NCI-H146 treated with DMSO at 0.1 percent for 48 hours (cell line): ENCODE data around the gene ASTN2.

Source experiments
- DNase-seq: peaks from one replicate; lab custom pipeline; 2025; ENCODE audit not compliant: unreplicated experiment; lab: John Stamatoyannopoulos, UW

ASTN2 gene

DNA sequence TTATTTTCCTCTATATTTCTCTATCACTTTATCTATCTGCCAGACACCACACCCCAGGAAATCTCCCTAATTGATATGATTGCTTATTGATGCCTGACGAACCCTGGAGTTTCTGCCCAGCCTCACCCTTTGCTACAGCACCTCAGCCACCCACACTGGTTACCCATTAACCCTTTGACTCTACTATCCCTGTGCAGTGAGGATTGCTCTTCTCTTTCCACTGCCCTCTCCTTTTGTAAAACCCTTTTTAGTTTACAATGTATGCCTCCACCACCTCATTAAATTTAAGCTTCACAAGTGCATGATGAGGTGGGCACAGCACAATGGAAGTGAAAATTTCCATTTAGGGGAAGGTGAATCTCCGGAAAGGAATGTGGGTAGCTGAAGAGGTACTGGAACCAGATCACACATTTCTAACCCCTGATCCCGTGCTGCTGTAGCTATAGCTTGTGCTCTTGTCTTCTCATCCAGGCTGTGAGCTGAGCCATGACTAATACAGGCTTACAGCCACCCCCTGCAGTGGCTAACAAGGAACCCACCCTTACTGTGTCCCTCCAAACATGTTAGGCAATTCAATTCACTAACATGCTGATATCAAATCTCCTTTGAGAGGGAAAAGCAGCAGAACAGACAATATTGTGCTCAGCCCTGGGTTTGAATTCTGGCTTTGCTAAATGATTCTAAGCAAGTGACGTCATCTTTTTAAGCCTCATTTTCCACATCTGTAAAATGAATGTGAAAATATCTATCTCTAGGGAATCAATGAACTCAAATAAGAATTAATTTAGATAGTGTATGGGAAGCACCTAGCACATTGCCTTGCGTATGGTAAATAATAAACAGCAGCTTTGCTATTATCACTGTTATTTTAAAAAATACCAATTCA is 914.6 kb downstream of the ASTN2 start:
- DNase-seq: no peak

- DNase-seq: no peak
Measured at GRCh38 chr9:116499434-116499833, 915.4 kb downstream of the ASTN2 start.

GRCh38 chr9:116497095-116497890 is 917.6 kb downstream of the ASTN2 start:
- no peak for DNase-seq

GRCh38 chr9:116496167-116496566 is 918.7 kb downstream of the ASTN2 start:
- no peak for DNase-seq

DNA sequence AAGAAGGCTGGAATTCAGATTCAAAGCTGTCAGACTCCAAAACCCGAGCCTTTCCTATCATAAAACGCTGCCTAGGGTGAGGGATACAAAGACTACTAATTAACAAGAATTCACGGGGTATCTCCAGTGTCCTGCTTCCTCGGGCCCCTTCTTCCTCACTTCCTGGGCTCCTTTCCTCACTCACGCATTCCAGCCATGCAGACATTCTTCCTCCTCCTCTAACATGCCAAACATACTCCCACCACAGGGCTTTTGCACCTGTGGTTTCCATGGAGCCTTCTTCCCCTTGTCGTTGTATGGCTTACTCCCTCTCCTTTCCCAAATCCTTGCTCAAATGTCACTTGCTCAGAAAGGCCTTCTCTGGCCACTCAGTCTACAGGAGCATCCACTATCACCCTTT is 919.1 kb downstream of the ASTN2 start:
- DNase-seq: no peak

- no peak for DNase-seq
Measured at GRCh38 chr9:116494815-116495634, 919.8 kb downstream of the ASTN2 start.

DNA sequence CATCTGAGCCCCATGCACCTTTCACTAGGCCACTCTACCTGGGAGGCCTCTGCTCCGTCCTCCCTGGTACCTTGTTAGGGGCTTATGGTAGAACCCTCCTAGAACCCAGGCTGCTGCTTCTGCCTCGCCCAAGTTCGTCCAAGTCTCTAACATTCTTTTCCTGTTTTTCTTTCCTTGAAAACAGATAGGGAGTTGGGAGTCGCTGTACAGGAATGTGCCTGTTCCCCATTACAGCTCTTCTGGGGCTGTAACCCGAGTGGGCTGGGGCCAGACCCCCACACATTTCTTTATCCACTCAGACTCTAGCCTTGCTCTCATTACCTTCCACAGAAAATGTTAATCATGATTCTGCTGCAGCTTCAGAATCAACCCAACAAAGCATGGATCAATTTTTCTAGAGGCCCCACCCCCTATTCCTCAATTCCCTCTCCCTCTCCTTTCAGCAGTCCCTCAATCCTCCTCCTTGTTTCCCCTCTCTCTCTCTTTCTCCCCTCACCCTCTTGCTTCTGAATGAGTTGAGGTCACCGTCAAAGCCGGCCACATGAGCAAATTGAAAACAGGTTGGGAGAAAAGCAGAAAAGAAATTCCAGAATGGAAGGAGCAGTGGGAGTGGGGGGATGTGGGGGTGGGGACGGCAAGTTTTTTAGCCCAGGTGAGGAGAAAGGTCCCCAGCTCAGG is 921.5 kb downstream of the ASTN2 start:
- no peak for DNase-seq

- DNase-seq: no peak
Measured at GRCh38 chr9:116491659-116492058, 923.2 kb downstream of the ASTN2 start.

- DNase-seq: no peak
Measured at GRCh38 chr9:116491219-116491618, 923.6 kb downstream of the ASTN2 start.

DNA sequence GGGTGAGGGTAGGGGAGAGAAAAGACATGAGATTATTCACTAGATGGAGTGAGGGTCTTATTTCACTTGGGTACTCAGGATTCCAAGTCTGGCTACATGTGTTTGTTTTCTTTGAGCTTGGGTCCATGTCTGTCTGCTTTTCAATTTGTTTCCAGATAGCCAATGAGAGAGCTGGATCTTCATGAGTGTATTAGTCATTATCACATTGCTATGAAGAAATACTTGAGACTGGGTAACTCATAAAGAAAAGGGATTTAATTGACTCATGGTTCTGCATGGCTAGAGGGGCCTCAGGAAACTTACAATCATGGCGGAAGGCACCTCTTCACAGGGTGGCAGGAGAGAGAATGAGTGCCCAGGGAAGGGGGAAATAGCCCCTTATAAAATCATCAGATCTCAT is 924.5 kb downstream of the ASTN2 start:
- no peak for DNase-seq

DNA sequence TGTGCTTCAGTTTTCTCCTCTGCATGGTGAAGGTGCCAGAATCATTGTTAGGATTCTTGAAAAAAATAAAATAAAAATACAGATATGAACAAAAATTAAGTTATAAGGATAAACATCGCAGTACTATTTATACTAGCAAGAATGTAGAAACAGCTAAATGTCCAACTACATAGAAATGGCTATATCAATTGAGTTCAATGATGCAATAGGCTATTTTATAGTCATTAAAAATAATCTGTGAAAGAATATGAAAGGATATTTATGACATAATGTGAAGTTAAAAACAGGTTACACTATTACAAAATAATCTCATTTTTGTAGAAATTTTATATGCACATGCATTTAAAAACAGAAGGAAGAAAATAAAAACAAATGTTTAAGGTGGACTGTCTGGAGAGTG is 926.5 kb downstream of the ASTN2 start:
- no peak for DNase-seq

DNA sequence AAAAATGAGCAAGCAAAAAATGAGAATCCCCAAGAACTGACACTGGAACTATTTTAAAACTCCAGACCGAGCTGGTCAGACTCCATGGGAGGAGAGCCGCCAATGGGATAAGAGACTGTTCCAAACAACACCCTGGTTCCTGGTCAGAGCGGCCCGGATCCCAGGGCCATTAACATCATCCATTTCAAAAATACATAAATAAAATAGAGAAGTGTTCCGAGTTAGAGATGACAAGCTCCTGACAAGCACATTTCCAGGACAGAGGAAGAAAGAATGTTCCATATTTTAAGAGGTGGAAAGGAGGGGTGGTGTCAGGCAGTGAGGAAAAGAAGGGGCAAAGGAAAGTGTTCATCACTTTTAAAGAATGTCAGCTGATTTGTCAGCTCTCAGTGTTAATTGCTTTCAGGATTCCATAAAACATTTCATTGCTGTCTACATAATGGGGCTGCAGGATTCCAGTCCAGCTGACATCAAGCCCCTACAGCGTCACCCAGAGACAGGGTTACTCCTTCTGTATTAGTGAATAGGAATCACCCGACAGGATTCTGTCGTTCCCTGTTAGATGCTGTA is 930.3 kb downstream of the ASTN2 start:
- no peak for DNase-seq

DNA sequence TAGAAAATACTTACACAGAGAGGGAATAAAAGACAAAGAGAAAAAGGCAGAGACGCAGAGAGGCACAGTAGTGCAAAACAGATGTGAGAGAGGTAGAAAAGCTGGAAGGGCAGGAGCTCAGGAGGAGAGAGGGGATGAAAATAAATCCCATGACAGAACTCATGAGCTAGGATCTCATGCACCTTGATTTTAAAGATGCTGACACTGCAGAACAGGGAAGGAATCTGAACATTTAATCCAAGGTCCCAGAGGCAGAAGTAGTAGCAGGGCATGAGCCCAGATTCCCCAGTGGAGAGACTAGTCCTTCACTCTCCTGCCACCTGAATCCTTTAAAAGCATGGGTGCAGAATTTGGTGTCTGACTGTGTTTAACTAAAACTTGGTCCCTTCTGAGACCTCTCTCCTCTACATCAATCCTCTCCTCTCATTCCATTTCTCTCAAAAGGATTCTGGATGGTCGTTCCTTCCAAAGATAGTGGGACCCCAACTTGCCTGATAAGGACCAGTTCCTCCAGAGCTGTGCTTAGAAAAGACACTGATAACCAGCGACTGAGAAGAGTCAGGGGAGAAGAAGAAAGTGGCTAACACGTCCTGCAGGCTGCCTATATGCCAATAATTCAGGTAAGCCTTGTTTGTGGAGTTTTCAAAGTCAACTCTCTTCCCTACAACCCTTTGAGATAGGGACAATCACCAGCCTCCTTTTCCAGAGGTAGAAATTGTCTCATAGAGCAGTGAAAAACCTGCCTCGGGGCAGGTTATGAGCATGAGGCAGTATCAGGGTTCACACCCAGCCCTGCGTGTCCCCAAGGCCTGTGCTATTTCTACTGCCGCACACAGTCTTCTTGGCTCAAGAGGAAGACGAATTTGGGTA is 931.0 kb downstream of the ASTN2 start:
- no peak for DNase-seq

- DNase-seq: no peak
Measured at GRCh38 chr9:116482740-116483139, 932.1 kb downstream of the ASTN2 start.

DNA sequence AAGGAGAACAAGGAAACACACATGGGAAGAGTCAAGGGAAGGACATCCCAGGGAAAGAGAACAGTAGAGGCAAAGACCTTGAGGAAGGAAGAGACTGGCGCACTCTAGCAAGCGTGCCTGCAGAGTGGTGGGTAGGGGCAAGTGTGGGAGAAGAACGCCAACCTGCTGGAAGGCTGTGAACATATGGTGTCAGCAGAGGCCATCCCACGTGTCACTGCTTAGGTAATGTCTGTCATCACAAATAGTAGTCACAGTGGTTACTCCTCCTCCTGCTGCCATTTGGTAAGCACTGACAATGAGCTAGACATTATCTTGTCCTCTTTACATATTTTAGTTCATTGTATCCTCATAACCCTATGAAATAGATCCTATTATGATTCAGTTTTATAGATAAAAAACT is 934.2 kb downstream of the ASTN2 start:
- DNase-seq: no peak

DNA sequence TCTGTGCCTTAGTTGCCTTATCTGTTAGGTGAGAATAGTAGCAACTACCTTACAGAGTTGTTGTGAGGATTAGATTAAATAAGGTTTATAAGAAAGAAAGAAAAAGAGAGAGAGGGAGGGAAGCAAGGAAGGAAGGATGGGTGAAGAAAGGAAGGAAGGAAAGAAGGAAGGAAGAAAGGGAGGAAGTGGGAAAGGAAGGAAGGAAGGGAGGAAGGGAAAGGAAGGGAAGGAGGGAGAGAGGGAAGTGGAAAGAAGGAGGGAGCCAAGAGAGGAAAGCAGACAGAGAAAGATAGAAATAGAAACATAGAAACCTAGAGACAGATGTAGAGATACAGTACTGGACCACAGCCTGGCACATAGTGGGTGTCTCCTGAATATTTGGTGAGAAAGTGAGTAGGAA is 934.9 kb downstream of the ASTN2 start:
- DNase-seq: no peak

DNA sequence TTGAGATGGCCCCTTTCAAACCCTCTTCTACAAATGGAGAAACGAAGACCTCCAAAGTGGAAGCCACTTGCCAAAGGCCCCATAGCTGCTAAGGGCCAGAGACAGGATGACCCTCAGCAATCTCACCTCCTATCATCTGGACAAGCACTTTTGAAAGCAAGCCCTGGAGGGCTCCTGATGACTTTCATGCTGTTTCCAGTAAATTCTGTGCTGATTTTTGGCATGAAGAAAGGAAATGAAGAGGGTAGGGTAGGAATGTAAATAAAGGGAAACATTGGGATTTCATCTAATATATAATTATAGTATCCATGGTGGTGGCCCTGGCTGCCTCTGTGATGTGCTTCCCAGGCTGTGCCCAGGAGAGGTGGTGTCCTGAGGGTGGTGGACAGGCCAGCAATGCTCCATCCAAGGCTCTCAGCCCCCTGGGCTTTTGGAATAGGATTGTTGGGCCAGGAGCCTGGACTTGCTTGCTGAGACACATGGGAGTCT is 935.8 kb downstream of the ASTN2 start:
- no peak for DNase-seq

DNA sequence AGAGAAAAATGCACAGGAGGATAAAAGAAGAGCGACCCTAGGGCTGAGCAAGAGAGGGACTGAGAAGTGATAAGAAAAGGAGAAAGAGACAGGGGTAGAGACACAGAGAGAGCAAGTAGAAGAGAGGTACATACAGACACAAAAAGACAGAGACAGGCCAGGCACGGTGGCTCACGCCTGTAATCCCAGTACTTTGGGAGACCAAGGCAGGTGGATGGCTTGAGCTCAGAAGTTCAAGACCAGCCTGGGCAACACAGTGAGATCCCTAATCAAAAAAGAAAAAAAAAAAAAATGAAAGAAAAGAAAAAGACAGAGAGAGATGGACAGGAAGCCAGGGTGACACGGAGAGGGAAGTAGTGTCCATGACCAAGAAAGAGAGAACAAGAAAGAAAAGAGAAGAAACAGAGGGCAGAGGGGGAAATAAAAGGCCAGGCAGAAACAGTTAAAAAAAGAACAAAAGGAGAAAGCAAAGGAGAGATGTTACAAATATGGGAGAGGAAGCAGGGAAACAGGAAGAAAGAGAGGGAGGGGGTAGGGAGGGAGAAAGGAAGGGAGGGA is 937.2 kb downstream of the ASTN2 start:
- DNase-seq: no peak

DNA sequence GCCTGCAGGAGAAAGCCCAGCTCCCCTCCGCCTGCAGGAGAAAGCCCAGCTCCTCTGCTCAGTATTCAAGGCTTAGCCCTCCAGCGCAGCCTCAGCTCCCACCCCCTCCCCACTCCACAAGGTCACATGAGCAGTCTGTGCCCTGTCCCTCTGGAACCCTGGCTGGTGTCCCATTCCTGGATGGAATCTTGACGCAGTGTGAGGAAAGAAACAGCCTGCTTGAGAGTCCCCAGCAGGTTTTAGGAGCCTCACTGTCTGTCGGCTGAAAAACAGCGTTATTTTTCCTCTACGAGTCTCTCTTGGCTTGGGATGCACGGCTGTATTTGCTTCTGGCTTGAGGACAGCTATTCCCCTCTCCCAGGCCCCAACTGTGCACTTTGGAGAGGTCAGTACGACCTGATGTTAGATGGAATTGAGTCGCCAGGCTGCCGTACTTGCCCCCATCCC is 937.9 kb downstream of the ASTN2 start:
- DNase-seq: no peak
